OCI-LY1 (cell line): ENCODE measurements around the gene SPAG4.

Experiments used
- CTCF ChIP-seq: fragments of 200-600 bp; sonication (generic), shearing (Covaris generic); IDR thresholded peaks from 2 replicates; pipeline ENCODE4 v1.5.1; 2017; ENCODE audit warnings: mild to moderate bottlenecking, antibody characterized with exemption, low read length, moderate library complexity, mixed read lengths
- EZH2 ChIP-seq: fragments of 200-600 bp; sonication (generic), shearing (Covaris generic); IDR thresholded peaks from 2 replicates; pipeline ENCODE4 v1.8.0; 2017; ENCODE audit warnings: borderline replicate concordance, mixed run types, mild to moderate bottlenecking, antibody characterized with exemption, low read length, moderate library complexity, mixed read lengths

- no peak for TF ChIP-seq EZH2
- no peak for TF ChIP-seq CTCF
Measured at GRCh38 chr20:35592339-35592974, 23.2 kb upstream of the SPAG4 start.
